SK-N-SH treated with all-trans-retinoic acid at 6 μM for 48 hours (cell line): ENCODE results near the gene CREBBP.

Experiments used
- ARNTL ChIP-seq: fragments of 450-650 bp; formaldehyde crosslinking; IDR thresholded peaks from 2 replicates; pipeline ENCODE4 v1.5.0; 2020; ENCODE audit warnings: low read depth, mild to moderate bottlenecking, moderate library complexity, borderline replicate concordance
- CREB5 ChIP-seq: fragments of 250-450 bp; sonication (Bioruptor Pico); IDR thresholded peaks from 2 replicates; pipeline ENCODE4 v1.5.1; 2020; ENCODE audit warnings: low read depth, mild to moderate bottlenecking, moderate library complexity
- CSDC2 ChIP-seq: fragments of 250-450 bp; sonication (Bioruptor Pico); IDR thresholded peaks from 2 replicates; pipeline ENCODE4 v1.5.0; 2020; ENCODE audit warnings: mild to moderate bottlenecking, moderate library complexity
- ISL1 ChIP-seq: fragments of 250-450 bp; sonication (Bioruptor Pico); IDR thresholded peaks from 2 replicates; pipeline ENCODE4 v2.1.2; 2022; ENCODE audit warnings: mild to moderate bottlenecking, moderate library complexity
- PATZ1 ChIP-seq: fragments of 250-450 bp; sonication (Bioruptor Pico); IDR thresholded peaks from 2 replicates; pipeline ENCODE4 v1.8.0; 2020; ENCODE audit warnings: mild to moderate bottlenecking, moderate library complexity, borderline replicate concordance
- PPARA ChIP-seq: fragments of 250-450 bp; sonication (Bioruptor Pico); IDR thresholded peaks from 2 replicates; pipeline ENCODE4 v1.5.0; 2020; ENCODE audit warnings: mild to moderate bottlenecking, borderline replicate concordance
- RARB ChIP-seq: fragments of 250-450 bp; sonication (Bioruptor Pico); IDR thresholded peaks from 2 replicates; pipeline ENCODE4 v1.8.0; 2021; ENCODE audit warnings: mild to moderate bottlenecking, moderate library complexity
- SNAI2 ChIP-seq: fragments of 250-450 bp; sonication (Bioruptor Pico); IDR thresholded peaks from 2 replicates; pipeline ENCODE4 v1.5.0; 2020; ENCODE audit warnings: mild to moderate bottlenecking, moderate library complexity
- TCF4 ChIP-seq: fragments of 250-450 bp; sonication (Bioruptor Pico); IDR thresholded peaks from 2 replicates; pipeline ENCODE4 v1.8.0; 2021; ENCODE audit warnings: mild to moderate bottlenecking, moderate library complexity, borderline replicate concordance
- TSHZ2 ChIP-seq: fragments of 250-450 bp; sonication (Bioruptor Pico); IDR thresholded peaks from 2 replicates; pipeline ENCODE4 v1.5.0; 2020; ENCODE audit warnings: mild to moderate bottlenecking, moderate library complexity
- ZFP3 ChIP-seq: fragments of 250-450 bp; sonication (Bioruptor Pico); IDR thresholded peaks from 2 replicates; pipeline ENCODE4 v1.5.0; 2020; ENCODE audit warnings: mild to moderate bottlenecking, moderate library complexity
- ZFP30 ChIP-seq: fragments of 450-650 bp; formaldehyde crosslinking; IDR thresholded peaks from 2 replicates; pipeline ENCODE4 v1.5.0; 2022; ENCODE audit warnings: mild to moderate bottlenecking, moderate library complexity
- ZNF8 ChIP-seq: fragments of 450-650 bp; formaldehyde crosslinking; IDR thresholded peaks from 2 replicates; pipeline ENCODE4 v1.5.0; 2020; ENCODE audit warnings: mild to moderate bottlenecking, moderate library complexity

GRCh38 chr16:3754772-3755171 is 125.7 kb downstream of the CREBBP start:
- TF ChIP-seq TCF4 (CRISPR knock-in tag), result no peak
- TF ChIP-seq ZFP3 (CRISPR knock-in tag), result no peak
- no peak for TF ChIP-seq ARNTL (CRISPR knock-in tag)
- no peak for TF ChIP-seq PATZ1
- TF ChIP-seq TSHZ2 (CRISPR knock-in tag), result no peak
- no peak for TF ChIP-seq ZNF8
- no peak for TF ChIP-seq CREB5
- no peak for TF ChIP-seq RARB (CRISPR knock-in tag)
- TF ChIP-seq ISL1 (CRISPR knock-in tag), result no peak
- no peak for TF ChIP-seq ZFP30 (CRISPR knock-in tag)
- no peak for TF ChIP-seq SNAI2 (CRISPR knock-in tag)
- TF ChIP-seq PPARA (CRISPR knock-in tag), result no peak
- TF ChIP-seq CSDC2 (CRISPR knock-in tag), result no peak
